KOPT-K1 (cell line): ENCODE results near the gene CARMIL3.

Experiments
- H3K27ac ChIP-seq: fragments of 200-600 bp; sonication (generic); 2 replicates; pipeline ENCODE4 v1.5.1; 2016; ENCODE audit warnings: antibody characterized with exemption, mild to moderate bottlenecking, low read depth, low read length; ENCODE audit not compliant: poor library complexity, severe bottlenecking
- H3K36me3 ChIP-seq: fragments of 200-600 bp; sonication (generic); 2 replicates; pipeline ENCODE4 v1.5.1; 2017; ENCODE audit warnings: antibody characterized with exemption, mild to moderate bottlenecking, low read length, moderate library complexity; ENCODE audit not compliant: insufficient read depth
- H3K9me3 ChIP-seq: fragments of 200-600 bp; sonication (generic); 2 replicates; pipeline ENCODE4 v1.5.1; 2017; ENCODE audit warnings: antibody characterized with exemption, low read length, mild to moderate bottlenecking; ENCODE audit not compliant: insufficient read depth, poor library complexity, severe bottlenecking

CARMIL3 gene

GRCh38 chr14:24092110-24092504 lies 40.3 kb downstream of the CARMIL3 start:
- no peaks in the 10 kb centered on the region for H3K36me3 ChIP-seq
- no peaks in the 10 kb centered on the region for H3K9me3 ChIP-seq
- no peak overlapping the region for H3K27ac ChIP-seq

DNA sequence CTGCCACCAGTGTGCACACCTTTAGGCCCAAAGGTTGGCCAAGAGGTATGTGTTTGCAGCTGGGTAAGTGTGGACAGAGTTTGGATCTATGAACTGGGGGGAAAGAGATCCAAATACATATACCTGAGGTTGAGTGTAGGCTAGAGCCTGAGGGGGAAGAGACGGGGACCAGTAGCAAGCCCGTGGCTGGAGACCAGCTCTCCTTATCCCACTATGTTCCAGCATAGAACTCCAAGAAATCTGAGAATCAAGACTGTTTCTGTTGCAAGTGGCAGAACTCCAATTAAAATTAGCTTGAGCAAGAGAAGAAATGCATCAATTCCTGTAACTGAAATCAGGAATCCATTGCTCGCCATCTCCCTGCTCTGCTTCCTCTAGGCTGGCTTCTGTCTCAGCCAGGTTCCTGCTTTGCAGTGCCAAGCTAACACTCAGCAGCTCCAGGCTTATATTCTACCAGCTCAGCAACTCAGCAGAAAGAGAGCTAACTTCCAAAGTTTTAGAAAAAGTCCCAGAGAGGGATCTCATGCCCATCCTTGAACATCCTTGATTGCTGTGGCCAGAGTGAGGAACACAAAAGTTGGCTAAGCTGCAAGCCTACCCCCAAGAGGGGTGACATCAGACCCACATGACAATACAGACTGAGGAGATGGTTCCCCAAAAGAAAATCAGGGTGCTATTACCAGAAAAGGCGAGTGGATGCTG lies 40.8 kb downstream of the CARMIL3 start:
- H3K9me3 ChIP-seq, result no peaks in the 10 kb centered on the region
- H3K36me3 ChIP-seq, result no peaks in the 10 kb centered on the region
- H3K27ac ChIP-seq, result no peak overlapping the region

GRCh38 chr14:24093207-24093900 lies 41.5 kb downstream of the CARMIL3 start:
- H3K9me3 ChIP-seq, result no peaks in the 10 kb centered on the region
- no peaks in the 10 kb centered on the region for H3K36me3 ChIP-seq
- peak overlapping the region; percentile 79 for H3K27ac ChIP-seq

DNA sequence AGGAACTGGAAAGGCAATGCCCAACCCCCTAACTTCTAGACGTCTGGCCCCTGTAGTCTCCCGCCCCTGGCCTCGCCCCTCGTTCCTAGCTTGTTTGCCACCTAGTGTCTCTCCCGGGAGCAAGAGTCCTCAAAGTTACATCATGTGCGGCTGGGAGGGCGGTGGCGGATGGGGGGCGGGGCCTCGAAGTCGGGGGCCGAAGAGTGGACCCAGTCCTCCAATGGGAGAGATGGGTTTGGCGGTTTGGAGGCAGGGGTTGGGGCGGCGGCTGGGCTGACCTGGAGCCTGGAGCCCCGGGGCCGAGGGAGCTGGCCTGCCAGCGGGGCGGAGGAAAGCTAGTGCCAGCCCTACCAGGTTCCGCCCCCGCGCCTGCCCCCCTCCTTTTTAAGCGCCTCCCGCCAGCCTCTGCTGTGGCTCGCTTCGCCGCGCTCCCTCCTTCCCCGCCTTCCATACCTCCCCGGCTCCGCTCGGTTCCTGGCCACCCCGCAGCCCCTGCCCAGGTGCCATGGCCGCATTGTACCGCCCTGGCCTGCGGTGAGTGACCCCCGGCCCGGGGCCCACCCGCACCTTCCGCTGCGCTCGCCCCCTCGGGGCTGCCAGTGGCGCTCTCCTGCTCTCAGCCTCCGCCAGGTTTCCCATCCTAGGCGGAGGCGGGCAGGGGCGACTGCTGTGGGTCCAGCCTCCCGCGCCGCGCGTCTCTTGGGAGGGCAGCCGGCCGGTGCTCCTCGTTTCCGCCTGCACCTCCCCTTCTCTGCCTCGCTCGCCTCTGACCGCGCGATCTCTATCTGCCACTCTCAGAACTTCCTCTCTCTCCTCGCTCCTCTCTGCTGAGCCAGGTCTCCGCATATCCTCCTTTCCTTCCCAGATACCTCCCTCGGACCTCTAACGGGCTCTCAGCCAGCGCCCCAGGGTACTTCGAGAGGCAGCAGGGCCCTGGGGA lies 42.4 kb downstream of the CARMIL3 start, which contains the start of gene PCK2:
PCK2 (plus strand) TSS at position 411 of the 940 bp plus-strand sequence; CDS start at position 506, 95 bp downstream.
- Histone ChIP-seq H3K36me3 (no peaks in the 10 kb centered on the region; the same call in 1 of the 2 replicates), H3K27ac (peak within 1 kb of the TSS; percentile 79), H3K9me3 (no peaks in the 10 kb centered on the region)

DNA sequence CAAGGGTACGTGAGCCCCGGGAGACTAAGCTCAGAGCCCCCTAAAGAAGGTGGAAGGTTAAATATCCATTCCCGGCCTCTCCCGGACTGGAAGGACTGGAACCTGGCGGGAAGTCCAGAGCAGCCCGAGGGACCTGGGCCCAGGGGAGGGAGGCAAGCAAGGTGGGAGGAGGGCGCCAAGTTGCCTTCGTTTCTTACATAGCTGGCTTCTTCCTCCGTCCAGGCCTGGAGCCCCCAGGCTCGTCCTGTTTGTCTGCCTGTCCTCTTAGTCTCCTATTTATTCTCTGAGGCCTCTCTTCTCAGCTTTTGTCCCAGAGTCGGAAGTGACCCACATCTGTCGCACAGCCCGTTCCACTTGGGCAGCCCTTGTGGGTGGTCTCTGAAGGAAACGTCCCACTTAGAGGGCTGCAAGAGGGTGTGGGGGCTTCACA lies 43.0 kb downstream of the CARMIL3 start:
- H3K9me3 ChIP-seq, result no peaks in the 10 kb centered on the region
- peak overlapping the region; percentile 79 for H3K27ac ChIP-seq
- no peaks in the 10 kb centered on the region; the same call in 1 of the 2 replicates for H3K36me3 ChIP-seq

GRCh38 chr14:24095271-24096068 lies 43.7 kb downstream of the CARMIL3 start:
- Histone ChIP-seq H3K27ac (peak overlapping the region; percentile 79), H3K36me3 (no peaks in the 10 kb centered on the region; the same call in 1 of the 2 replicates), H3K9me3 (no peaks in the 10 kb centered on the region)

GRCh38 chr14:24096545-24097181 lies 44.9 kb downstream of the CARMIL3 start:
- Histone ChIP-seq H3K27ac (no peak overlapping the region), H3K36me3 (no peaks in the 10 kb centered on the region; the same call in 1 of the 2 replicates), H3K9me3 (no peaks in the 10 kb centered on the region)

GRCh38 chr14:24098229-24098926 lies 46.6 kb downstream of the CARMIL3 start:
- no peaks in the 10 kb centered on the region; the same call in 1 of the 2 replicates for H3K36me3 ChIP-seq
- H3K9me3 ChIP-seq, result no peaks in the 10 kb centered on the region
- no peak overlapping the region for H3K27ac ChIP-seq

- Histone ChIP-seq H3K36me3 (no peaks in the 10 kb centered on the region; the same call in 1 of the 2 replicates), H3K9me3 (no peaks in the 10 kb centered on the region), H3K27ac (no peak overlapping the region)
These were observed 47.4 kb downstream of the CARMIL3 start for GRCh38 chr14:24098927-24099813.

DNA sequence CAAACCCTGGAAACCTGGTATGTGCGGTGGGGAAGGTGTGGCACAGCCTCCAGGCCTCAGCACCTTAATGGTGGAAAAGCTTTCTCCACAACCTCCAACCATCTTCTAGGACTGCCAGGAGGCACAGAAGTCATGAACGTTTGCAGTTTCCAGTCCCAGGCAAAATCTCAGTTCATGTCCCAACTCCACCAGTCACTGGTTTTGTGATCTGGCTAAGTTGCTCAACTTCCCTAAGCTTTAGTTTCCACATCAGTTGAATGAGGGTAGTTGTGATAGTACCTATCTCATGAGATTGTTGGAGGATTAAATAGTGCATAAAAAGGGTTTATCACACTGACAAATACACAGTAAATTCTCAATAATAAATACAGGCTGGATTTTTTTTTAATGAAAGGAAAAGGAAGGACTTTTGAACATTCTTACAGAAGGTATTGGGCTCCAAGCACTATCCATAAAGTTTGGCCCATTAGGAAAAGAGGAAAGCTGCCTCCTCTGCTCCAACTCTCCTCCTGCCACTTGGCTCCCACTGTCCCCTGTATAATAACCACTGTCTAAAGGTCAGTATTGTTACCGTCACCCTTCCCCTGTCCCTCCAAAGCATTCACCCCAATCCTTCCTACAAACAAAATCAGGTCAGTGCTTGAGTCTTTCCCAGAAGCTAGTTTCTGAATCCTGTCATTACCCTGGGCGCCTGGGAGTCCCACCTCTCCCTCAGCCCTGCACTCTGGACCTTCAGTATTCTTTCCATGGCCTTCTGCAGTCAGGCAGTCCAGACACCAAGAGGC lies 48.6 kb downstream of the CARMIL3 start:
- H3K9me3 ChIP-seq, result no peaks in the 10 kb centered on the region
- no peak overlapping the region for H3K27ac ChIP-seq
- no peaks in the 10 kb centered on the region; the same call in 1 of the 2 replicates for H3K36me3 ChIP-seq

GRCh38 chr14:24100982-24101494 lies 49.2 kb downstream of the CARMIL3 start:
- no peak overlapping the region for H3K27ac ChIP-seq
- no peaks in the 10 kb centered on the region for H3K9me3 ChIP-seq
- no peaks in the 10 kb centered on the region; the same call in 1 of the 2 replicates for H3K36me3 ChIP-seq
